Activated gamma-delta T cell treated with anti-CD3 and anti-CD28 coated beads, Interleukin-2, amount 50 U/mL, for 16 hours (primary cell): ENCODE results near the gene CYBRD1.
"Not testable (repeated sequence)": the region's sequence is repeated elsewhere in the genome, so short reads cannot be mapped to it uniquely, and the experiment has no call there.

Experiments used
- DNase-seq: peaks from one replicate; pipeline ENCODE4 v3.0.0-alpha.2; 2020; ENCODE audit warnings: low read depth

Gene CYBRD1

GRCh38 chr2:171515672-171516298, 6.5 kb upstream of the CYBRD1 start:
- DNase-seq: no peak

DNA sequence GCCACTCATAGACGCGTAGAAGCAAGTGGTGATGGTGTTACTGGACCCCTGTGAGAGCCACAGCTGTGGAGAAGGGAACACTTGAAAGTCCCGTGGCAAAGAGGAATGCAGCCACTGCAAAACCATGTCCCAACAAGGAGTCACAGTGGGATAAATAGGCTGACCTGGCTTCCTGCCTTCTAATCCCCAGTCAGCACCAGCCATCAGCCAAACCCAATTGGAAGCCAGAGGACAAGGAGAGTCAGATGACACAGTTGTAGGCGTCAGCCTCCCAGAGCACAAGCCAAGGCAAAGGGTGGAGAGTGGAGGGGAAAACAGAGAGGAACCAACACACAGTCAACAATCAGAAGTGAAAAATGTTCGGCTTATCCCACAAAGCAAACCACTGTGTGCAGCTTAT, 5.5 kb upstream of the CYBRD1 start:
- no peak for DNase-seq

- no peak for DNase-seq
Observed at GRCh38 chr2:171520471-171520870, 1.8 kb upstream of the CYBRD1 start.

DNA sequence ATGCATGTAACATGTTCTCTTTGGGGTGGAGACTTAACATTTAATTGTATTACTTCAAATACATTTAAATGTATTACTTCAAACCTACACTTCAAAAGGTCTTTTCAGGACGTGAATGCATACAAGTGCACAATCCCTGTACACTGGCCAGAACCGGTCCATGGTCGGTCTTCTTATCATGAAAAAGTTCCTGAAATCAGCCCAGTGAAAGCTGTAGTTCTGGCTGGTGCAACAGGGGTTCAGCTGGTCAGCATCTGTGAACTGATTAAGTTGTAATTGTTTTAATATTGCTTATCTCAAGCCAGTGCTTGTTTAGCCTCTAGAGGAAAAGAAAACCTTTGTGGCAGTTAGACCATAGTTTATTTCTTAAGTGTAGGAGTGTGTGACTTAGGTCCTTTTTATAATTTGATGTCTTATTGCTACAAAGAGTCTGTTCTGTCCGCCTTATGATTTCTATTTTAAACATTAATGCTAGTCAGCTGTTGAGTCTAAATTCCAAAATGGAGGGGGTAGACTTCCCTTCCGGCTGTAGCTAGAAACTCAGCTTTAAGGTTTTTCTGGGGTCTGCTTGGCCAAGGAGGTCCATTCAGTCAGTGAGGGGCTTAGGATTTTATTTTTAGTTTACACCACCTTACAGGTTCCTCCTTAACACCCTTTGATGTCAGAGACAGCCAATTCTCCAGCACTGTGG, 768 bp upstream of the CYBRD1 start:
- DNase-seq: no peak

GRCh38 chr2:171522788-171523087, 464 bp downstream of the CYBRD1 start:
- no peak for DNase-seq

GRCh38 chr2:171523088-171524017, 1.1 kb downstream of the CYBRD1 start:
- no peak for DNase-seq

DNA sequence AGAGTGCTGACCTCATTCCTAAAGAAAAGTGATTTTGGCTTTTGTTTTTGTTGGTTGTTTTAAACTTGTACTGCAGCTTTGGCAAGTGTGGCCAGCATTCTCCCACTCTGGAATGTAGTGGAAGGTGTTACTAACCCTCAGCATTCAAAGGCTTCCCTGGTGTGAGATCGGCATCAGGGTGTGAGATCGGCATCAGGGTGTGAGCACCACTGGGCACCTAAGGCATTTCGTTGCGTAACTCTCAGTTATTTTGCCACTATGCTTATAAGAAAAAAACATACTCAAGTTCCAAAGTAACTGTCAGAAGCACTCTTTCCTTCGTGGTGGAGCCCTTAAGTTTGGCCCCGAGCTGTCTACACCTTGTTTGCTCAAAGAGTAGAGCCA, 1.7 kb downstream of the CYBRD1 start:
- DNase-seq: no peak

- DNase-seq: no peak
Observed at GRCh38 chr2:171529914-171530313, 7.6 kb downstream of the CYBRD1 start.

DNA sequence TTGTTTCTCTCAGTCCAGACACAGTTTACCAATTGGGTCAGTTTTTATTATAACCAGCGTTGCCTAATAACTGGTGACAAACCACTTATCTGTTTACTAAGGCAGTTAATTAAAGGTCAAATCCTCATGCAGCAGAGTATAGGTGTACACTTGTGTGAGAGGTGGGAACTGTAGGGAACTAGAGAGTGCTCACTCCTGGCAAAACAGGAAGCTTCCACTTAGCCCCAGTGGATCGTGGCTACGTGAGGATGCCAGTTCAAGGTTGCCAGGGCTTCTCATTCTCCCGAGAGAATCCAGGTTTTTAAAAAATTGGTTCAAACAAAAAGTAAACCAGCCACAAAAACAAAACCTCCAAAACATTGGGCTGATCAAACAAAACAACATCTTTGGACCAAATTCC, 8.1 kb downstream of the CYBRD1 start:
- no peak for DNase-seq

DNA sequence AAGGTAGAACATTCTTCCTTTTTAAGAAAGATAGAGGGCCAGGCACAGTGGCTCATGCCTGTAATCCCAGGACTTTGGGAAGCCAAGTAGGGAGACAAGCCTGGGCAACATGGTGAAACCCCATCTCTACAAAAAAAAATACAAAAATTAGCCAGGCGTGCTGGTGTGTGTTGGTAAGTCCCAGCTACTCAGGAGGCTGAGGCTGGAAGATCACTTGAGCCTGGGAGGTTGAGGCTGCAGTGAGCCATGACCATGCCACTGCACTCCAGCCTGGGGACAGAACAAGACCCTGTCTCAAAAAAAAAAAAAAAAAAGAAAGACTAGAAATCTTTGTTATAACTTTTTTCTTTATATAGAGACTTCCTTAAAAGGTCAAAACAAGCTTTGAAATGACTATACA, 8.6 kb downstream of the CYBRD1 start:
- not testable (repeated sequence) for DNase-seq

GRCh38 chr2:171531291-171531690, 9.0 kb downstream of the CYBRD1 start:
- no peak for DNase-seq

DNA sequence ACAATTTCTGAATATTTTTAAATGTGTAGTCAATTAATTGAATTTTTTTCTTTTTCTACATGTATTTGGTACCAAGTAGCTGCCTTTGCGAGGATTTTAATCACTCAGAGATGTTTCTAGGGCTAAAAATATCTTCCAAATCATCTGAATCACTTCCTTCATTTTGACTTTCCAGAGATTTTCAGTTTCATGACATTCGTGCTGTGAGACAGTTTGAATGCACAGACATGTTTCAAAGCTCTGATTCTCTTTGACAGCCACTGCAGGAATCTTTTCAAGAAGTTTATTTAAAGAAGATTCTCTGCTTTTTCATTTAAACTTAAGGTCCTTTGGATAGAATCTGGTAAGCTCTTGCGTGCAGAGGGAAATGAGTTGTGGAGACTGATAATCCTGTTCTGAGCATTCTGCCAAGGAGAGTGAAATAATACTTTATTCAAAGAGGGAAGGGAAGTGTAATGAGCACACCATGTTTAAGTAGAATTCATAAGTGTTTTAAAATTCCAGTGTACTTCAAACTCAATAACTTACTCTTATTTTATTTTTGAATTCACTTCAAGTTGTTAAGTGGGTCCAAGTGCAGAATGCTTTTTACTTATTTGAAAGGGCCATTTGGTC, 9.7 kb downstream of the CYBRD1 start:
- DNase-seq: no peak

DNA sequence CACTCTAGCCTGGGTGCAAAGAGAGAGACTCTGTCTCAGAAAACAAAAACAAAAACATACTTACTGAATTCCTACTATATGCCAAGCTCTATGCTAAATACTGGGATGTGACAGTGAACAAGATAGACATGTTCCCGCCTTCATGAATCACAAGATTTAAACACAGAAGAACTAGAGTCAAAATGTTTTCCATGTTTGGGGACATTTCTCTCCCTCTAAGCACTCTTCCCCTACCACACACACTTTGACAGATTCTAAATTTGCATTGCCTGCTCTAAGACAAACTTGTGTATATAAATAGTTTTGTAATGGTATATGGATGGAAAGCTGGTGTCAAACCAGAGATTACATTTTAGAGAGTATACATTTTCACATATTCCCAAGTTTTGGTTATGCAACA, 11.1 kb downstream of the CYBRD1 start:
- no peak for DNase-seq

- not testable (repeated sequence) for DNase-seq
Observed at GRCh38 chr2:171535528-171535927, 13.3 kb downstream of the CYBRD1 start.

- no peak for DNase-seq
Observed at GRCh38 chr2:171540437-171540836, 18.2 kb downstream of the CYBRD1 start.

- no peak for DNase-seq
Observed at GRCh38 chr2:171541202-171541887, 19.1 kb downstream of the CYBRD1 start.

GRCh38 chr2:171545086-171545485, 22.8 kb downstream of the CYBRD1 start:
- DNase-seq: no peak

GRCh38 chr2:171547256-171547655, 25.0 kb downstream of the CYBRD1 start:
- no peak for DNase-seq

GRCh38 chr2:171547720-171548119, 25.4 kb downstream of the CYBRD1 start:
- no peak for DNase-seq

DNA sequence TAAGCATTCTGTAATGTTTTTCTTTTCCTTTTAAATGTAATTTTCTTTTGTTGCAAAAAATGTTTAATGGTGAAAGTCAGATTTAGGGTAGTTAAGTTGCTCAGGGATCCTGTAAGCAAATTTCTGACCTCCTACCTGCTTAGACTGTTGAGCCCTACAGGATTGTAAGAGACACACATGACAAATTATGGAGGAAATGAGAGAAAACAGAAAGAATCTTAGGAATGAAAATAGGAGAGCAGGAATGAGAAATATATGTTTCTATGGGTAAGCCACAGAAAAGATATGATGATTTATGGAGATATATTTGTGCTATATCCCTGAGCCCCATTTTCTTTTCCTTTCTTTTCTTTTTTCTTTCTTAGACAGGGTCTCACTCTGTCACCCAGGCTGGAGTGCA, 28.3 kb downstream of the CYBRD1 start:
- no peak for DNase-seq

- no peak for DNase-seq
Observed at GRCh38 chr2:171551836-171552235, 29.6 kb downstream of the CYBRD1 start.

GRCh38 chr2:171553236-171553635, 31.0 kb downstream of the CYBRD1 start:
- DNase-seq: no peak
